ENCODE data around the gene FA2H.
"Not testable (repeated sequence)": the region's sequence is repeated elsewhere in the genome, so short reads cannot be mapped to it uniquely, and the experiment has no call there.

The FA2H gene

GRCh38 chr16:74769586-74770190, 4.9 kb downstream of the FA2H start:
- no peak for FAIRE-seq

- no peak for FAIRE-seq
Measured at GRCh38 chr16:74768239-74768638, 6.4 kb downstream of the FA2H start.

- no peak for FAIRE-seq
Measured at GRCh38 chr16:74767749-74768148, 6.9 kb downstream of the FA2H start.

- no peak for FAIRE-seq
Measured at GRCh38 chr16:74766729-74767128, 7.9 kb downstream of the FA2H start.

GRCh38 chr16:74764184-74764583, 10.4 kb downstream of the FA2H start:
- FAIRE-seq: not testable (repeated sequence)

- FAIRE-seq: no peak
Measured at GRCh38 chr16:74761665-74762064, 13.0 kb downstream of the FA2H start.

GRCh38 chr16:74760007-74760767, 14.4 kb downstream of the FA2H start:
- FAIRE-seq: no peak

- FAIRE-seq: no peak
Measured at GRCh38 chr16:74759564-74759963, 15.1 kb downstream of the FA2H start.

GRCh38 chr16:74758801-74759200, 15.8 kb downstream of the FA2H start:
- FAIRE-seq: no peak

GRCh38 chr16:74757349-74757748, 17.3 kb downstream of the FA2H start:
- FAIRE-seq: no peak

- no peak for FAIRE-seq
Measured at GRCh38 chr16:74756203-74756602, 18.4 kb downstream of the FA2H start.

- no peak for FAIRE-seq
Measured at GRCh38 chr16:74753180-74753579, 21.4 kb downstream of the FA2H start.

GRCh38 chr16:74752756-74753155, 21.9 kb downstream of the FA2H start:
- FAIRE-seq: no peak

- no peak for FAIRE-seq
Measured at GRCh38 chr16:74752258-74752657, 22.4 kb downstream of the FA2H start.

GRCh38 chr16:74751658-74752057, 23.0 kb downstream of the FA2H start:
- FAIRE-seq: no peak

GRCh38 chr16:74749291-74750055, 25.1 kb downstream of the FA2H start:
- FAIRE-seq: no peak

GRCh38 chr16:74748616-74749026, 26.0 kb downstream of the FA2H start:
- FAIRE-seq: no peak

GRCh38 chr16:74747716-74748615, 26.7 kb downstream of the FA2H start:
- no peak for FAIRE-seq

GRCh38 chr16:74745926-74746325, 28.7 kb downstream of the FA2H start:
- no peak for FAIRE-seq

- FAIRE-seq: no peak
Measured at GRCh38 chr16:74745109-74745615, 29.5 kb downstream of the FA2H start.

GRCh38 chr16:74744566-74744965, 30.1 kb downstream of the FA2H start:
- FAIRE-seq: no peak

GRCh38 chr16:74743668-74744299, 30.8 kb downstream of the FA2H start:
- no peak for FAIRE-seq

Data from colon (tissue), 2 donors.